ENCODE data around the gene SLC43A3.

SLC43A3 gene

GRCh38 chr11:57392763-57393105, 34.2 kb downstream of the SLC43A3 start:
- H3K36me3 ChIP-seq (ENCODE audit: low read depth) = no peaks in the 10 kb centered on the region
- no peaks in the 10 kb centered on the region for H3K9me3 ChIP-seq (ENCODE audit: severe bottlenecking)
- no peak for TF ChIP-seq CTCF (IDR thresholded peaks at IDR 0.05; ENCODE audit: poor library complexity, severe bottlenecking)
- DNase-seq (ENCODE audit: low spot score) = no peak
- no peak overlapping the region for H3K27ac ChIP-seq (ENCODE audit: poor library complexity, severe bottlenecking)
- no peaks in the 10 kb centered on the region for H3K27me3 ChIP-seq (ENCODE audit: insufficient read depth, poor library complexity, severe bottlenecking)
- no peak overlapping the region for H3K4me3 ChIP-seq (ENCODE audit: severe bottlenecking)
- no peak for ATAC-seq (ENCODE audit: low read depth)
- H3K4me1 ChIP-seq (ENCODE audit: insufficient read depth, poor library complexity, severe bottlenecking) = no peaks in the 10 kb centered on the region

GRCh38 chr11:57392066-57392762, 34.7 kb downstream of the SLC43A3 start:
- no peaks in the 10 kb centered on the region for H3K9me3 ChIP-seq (ENCODE audit: severe bottlenecking)
- H3K27ac ChIP-seq (ENCODE audit: poor library complexity, severe bottlenecking) = no peak overlapping the region
- no peak for ATAC-seq (ENCODE audit: low read depth)
- H3K27me3 ChIP-seq (ENCODE audit: insufficient read depth, poor library complexity, severe bottlenecking) = no peaks in the 10 kb centered on the region
- no peak for TF ChIP-seq CTCF (IDR thresholded peaks at IDR 0.05; ENCODE audit: poor library complexity, severe bottlenecking)
- no peaks in the 10 kb centered on the region for H3K36me3 ChIP-seq (ENCODE audit: low read depth)
- no peak for DNase-seq (ENCODE audit: low spot score)
- no peaks in the 10 kb centered on the region for H3K4me1 ChIP-seq (ENCODE audit: insufficient read depth, poor library complexity, severe bottlenecking)
- no peak overlapping the region for H3K4me3 ChIP-seq (ENCODE audit: severe bottlenecking)

- DNase-seq (ENCODE audit: low spot score) (no peak), ATAC-seq (ENCODE audit: low read depth) (no peak)
- Histone ChIP-seq H3K4me3 (ENCODE audit: severe bottlenecking) (no peak overlapping the region), H3K27ac (ENCODE audit: poor library complexity, severe bottlenecking) (no peak overlapping the region), H3K27me3 (ENCODE audit: insufficient read depth, poor library complexity, severe bottlenecking) (no peaks in the 10 kb centered on the region), H3K9me3 (ENCODE audit: severe bottlenecking) (no peaks in the 10 kb centered on the region), H3K4me1 (ENCODE audit: insufficient read depth, poor library complexity, severe bottlenecking) (no peaks in the 10 kb centered on the region), H3K36me3 (ENCODE audit: low read depth) (no peaks in the 10 kb centered on the region)
- no peak for TF ChIP-seq CTCF (IDR thresholded peaks at IDR 0.05; ENCODE audit: poor library complexity, severe bottlenecking)
Observed at GRCh38 chr11:57391539-57391938, 35.4 kb downstream of the SLC43A3 start.

- ATAC-seq (ENCODE audit: low read depth) (no peak), DNase-seq (ENCODE audit: low spot score) (no peak)
- H3K9me3 ChIP-seq (ENCODE audit: severe bottlenecking) = no peaks in the 10 kb centered on the region
- H3K27me3 ChIP-seq (ENCODE audit: insufficient read depth, poor library complexity, severe bottlenecking) = no peaks in the 10 kb centered on the region
- no peak overlapping the region for H3K27ac ChIP-seq (ENCODE audit: poor library complexity, severe bottlenecking)
- TF ChIP-seq CTCF (IDR thresholded peaks at IDR 0.05; ENCODE audit: poor library complexity, severe bottlenecking) = no peak
- no peaks in the 10 kb centered on the region for H3K4me1 ChIP-seq (ENCODE audit: insufficient read depth, poor library complexity, severe bottlenecking)
- H3K36me3 ChIP-seq (ENCODE audit: low read depth) = no peaks in the 10 kb centered on the region
- no peak overlapping the region for H3K4me3 ChIP-seq (ENCODE audit: severe bottlenecking)
Observed at GRCh38 chr11:57391111-57391510, 35.8 kb downstream of the SLC43A3 start.

GRCh38 chr11:57390535-57390934, 36.4 kb downstream of the SLC43A3 start, which contains the start of gene PRG2:
PRG2 (minus strand) TSS chr11:57390650; CDS start chr11:57389944, 706 bp downstream.
- Histone ChIP-seq H3K9me3 (ENCODE audit: severe bottlenecking) (no peaks in the 10 kb centered on the region), H3K27ac (ENCODE audit: poor library complexity, severe bottlenecking) (no peak within 1 kb of the TSS), H3K4me3 (ENCODE audit: severe bottlenecking) (no peak within 1 kb of the TSS), H3K27me3 (ENCODE audit: insufficient read depth, poor library complexity, severe bottlenecking) (no peaks in the 10 kb centered on the region), H3K4me1 (ENCODE audit: insufficient read depth, poor library complexity, severe bottlenecking) (no peaks in the 10 kb centered on the region), H3K36me3 (ENCODE audit: low read depth) (no peaks in the 10 kb centered on the region)
- TF ChIP-seq CTCF (IDR thresholded peaks at IDR 0.05; ENCODE audit: poor library complexity, severe bottlenecking) = no peak
- DNase-seq (ENCODE audit: low spot score) (no peak), ATAC-seq (ENCODE audit: low read depth) (no peak)
